OCI-LY3 (cell line): ENCODE data around the gene RAP1A.

ENCODE experiments used
- CTCF ChIP-seq: fragments of 200-600, 300-600 bp; sonication (generic); IDR thresholded peaks from 2 replicates; pipeline ENCODE4 v1.5.1; 2014; ENCODE audit warnings: antibody characterized with exemption, low read length, low read depth
- EZH2phosphoT487 ChIP-seq: fragments of 200-600 bp; shearing (Covaris generic); IDR thresholded peaks from 2 replicates; pipeline ENCODE4 v1.6.1; 2018; ENCODE audit warnings: antibody characterized with exemption, mixed run types, low read depth

- TF ChIP-seq CTCF: no peak
- no peak for TF ChIP-seq EZH2phosphoT487
Measured at GRCh38 chr1:111742938-111743549, 123.5 kb downstream of the RAP1A start.
